ENCODE data around the gene MOCS1. TPM values are rescaled to one million over a fixed set of nuclear protein-coding genes. Genes with fewer than 3 reads are reported as not detected.

The MOCS1 gene
- total RNA-seq, 1 donor from 2014 or later: 15.6 TPM

DNA sequence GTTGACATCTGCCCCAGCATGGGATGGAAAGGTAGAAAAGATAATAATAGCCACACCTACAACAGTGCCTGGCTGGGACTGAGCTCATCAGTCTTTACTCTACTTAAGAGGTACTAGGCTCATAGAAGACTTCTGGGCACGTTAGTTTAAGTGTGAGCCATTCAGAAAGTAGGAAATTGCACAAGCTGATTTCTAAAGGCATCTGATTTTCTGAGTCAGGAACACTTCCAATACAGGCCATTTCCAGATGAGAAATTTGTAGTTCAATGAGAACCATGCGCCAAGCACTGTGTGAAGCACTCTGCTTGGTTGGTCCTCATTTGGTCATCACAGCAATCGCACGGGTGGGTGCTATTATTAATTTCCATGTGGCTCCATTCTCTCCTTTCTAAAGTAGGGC, 42.3 kb downstream of the MOCS1 start:
- DNase-seq (ENCODE audit: extremely low spot score, unreplicated experiment): no peak
- peaks cover 6% of the 10 kb centered on the region for H3K4me1 Mint-ChIP-seq (ENCODE audit: unreplicated experiment)
- H3K27me3 Mint-ChIP-seq: no peaks in the 10 kb centered on the region
- TF ChIP-seq, protein P1, sequence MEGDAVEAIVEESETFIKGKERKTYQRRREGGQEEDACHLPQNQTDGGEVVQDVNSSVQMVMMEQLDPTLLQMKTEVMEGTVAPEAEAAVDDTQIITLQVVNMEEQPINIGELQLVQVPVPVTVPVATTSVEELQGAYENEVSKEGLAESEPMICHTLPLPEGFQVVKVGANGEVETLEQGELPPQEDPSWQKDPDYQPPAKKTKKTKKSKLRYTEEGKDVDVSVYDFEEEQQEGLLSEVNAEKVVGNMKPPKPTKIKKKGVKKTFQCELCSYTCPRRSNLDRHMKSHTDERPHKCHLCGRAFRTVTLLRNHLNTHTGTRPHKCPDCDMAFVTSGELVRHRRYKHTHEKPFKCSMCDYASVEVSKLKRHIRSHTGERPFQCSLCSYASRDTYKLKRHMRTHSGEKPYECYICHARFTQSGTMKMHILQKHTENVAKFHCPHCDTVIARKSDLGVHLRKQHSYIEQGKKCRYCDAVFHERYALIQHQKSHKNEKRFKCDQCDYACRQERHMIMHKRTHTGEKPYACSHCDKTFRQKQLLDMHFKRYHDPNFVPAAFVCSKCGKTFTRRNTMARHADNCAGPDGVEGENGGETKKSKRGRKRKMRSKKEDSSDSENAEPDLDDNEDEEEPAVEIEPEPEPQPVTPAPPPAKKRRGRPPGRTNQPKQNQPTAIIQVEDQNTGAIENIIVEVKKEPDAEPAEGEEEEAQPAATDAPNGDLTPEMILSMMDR (conservative IDR thresholded peaks at IDR 0.05): no peak
- H3K4me3 Mint-ChIP-seq: no peak overlapping the region
- H3K36me3 Mint-ChIP-seq: peaks cover 2% of the 10 kb centered on the region
- H3K27ac Mint-ChIP-seq: no peak overlapping the region
- H3K9me3 Mint-ChIP-seq: no peaks in the 10 kb centered on the region

DNA sequence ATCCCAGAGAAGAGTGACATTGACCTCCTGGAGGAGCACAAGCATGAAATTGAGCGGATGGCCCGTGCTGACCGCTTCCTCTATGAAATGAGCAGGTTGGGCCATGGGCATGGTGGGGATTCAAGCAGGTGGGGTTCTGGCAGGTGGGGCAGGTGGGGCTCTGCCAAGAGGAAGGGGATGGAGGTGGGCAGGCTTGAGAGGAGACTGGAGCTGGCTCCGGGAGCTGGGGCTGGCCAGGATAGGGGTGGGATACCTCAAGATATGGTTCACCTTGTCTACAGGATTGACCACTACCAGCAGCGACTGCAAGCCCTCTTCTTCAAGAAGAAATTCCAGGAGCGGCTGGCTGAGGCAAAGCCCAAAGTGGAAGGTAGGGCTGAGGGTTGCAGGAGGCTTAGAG, 42.9 kb downstream of the MOCS1 start:
- H3K27ac Mint-ChIP-seq: no peak overlapping the region
- TF ChIP-seq, protein P1 (conservative IDR thresholded peaks at IDR 0.05): no peak
- peaks cover 6% of the 10 kb centered on the region for H3K4me1 Mint-ChIP-seq (ENCODE audit: unreplicated experiment)
- DNase-seq (ENCODE audit: extremely low spot score, unreplicated experiment): no peak
- no peaks in the 10 kb centered on the region for H3K36me3 Mint-ChIP-seq
- no peaks in the 10 kb centered on the region for H3K27me3 Mint-ChIP-seq
- no peaks in the 10 kb centered on the region for H3K9me3 Mint-ChIP-seq
- no peak overlapping the region for H3K4me3 Mint-ChIP-seq

DNA sequence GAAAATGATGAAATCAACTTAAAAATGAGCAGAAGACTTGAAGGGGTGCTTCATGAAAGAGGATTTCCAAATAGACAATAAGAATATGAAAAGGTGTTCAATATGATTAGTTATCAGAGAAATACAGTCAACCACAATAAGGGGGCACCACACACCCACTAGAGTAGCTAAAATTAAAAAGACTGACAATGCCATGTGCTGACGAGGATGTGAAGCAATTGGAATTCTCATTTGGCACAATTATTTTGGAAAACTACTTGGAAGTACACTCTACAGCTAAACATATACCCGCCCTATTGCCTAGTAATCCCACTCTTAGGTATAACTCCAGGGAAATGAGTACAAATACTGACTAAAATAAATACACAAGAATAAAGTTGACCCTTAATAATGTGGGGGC, 45.0 kb downstream of the MOCS1 start:
- Mint-ChIP-seq H3K27me3 (no peaks in the 10 kb centered on the region), H3K9me3 (no peaks in the 10 kb centered on the region), H3K27ac (no peak overlapping the region), H3K4me3 (no peak overlapping the region), H3K4me1 (ENCODE audit: unreplicated experiment) (peaks cover 6% of the 10 kb centered on the region), H3K36me3 (peaks cover under 1% of the 10 kb centered on the region)
- DNase-seq (ENCODE audit: extremely low spot score, unreplicated experiment): no peak
- TF ChIP-seq, protein P1 (conservative IDR thresholded peaks at IDR 0.05): no peak

DNA sequence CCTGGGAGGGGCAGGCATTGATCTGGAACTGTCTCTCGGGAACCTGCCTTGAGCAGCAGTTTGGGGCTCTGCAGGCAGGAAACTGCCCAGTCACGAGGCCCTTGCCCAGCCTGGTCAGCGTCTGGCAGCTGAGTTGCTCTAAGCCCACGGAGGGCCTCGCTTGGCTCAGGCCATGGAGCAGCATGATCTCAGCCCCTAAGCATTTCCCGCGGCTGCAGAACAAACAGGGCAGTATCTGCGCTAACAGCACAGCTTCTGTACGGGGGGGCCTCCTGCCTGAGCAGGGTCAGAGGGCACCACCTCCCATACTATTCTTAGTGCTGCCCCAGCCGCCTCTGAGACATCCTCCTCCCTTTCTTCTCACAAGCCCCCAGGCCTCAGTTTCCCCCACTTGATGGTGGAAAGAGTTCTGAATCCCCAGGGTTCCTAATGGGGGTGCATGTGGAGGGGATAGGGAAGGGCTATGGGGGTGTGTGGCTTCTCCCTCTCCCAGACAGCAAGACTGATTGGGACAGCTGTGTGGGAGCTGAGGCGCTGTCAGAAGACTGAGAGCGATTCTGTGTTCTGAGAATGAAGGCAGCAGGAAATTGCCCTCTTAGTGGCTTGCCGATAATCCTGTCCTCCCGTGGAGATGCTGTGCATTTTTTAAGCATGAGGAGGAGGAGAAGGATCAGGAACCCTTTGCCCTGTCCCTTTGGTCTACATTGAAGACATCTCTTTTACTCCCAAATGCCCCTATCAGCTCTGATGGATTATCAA, 46.4 kb downstream of the MOCS1 start:
- Mint-ChIP-seq H3K4me3 (no peak overlapping the region), H3K4me1 (ENCODE audit: unreplicated experiment) (peaks cover 6% of the 10 kb centered on the region), H3K36me3 (peaks cover 3% of the 10 kb centered on the region), H3K27ac (peak overlapping the region; percentile 51), H3K9me3 (no peaks in the 10 kb centered on the region), H3K27me3 (no peaks in the 10 kb centered on the region)
- DNase-seq (ENCODE audit: extremely low spot score, unreplicated experiment): no peak
- TF ChIP-seq, protein P1 (conservative IDR thresholded peaks at IDR 0.05): no peak

DNA sequence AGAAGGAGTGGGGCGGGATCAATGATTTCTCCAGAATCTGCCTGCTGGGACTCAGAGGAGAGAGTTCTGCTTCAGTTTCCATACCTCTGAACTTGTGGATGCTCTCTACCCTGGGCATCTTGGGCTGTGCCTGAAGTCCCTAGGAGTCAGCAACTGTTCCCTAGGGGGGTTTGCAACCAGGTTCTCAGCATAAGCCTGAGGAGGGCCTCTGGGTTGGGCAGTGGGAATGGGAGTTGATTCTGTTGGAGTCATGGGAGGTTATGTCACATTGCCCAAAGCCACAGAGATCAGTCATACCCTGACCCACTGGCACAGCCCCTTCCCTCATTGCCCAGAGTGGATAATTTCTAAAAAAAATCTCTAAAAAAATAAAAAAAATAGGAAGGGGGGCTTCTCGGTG, 47.4 kb downstream of the MOCS1 start:
- Mint-ChIP-seq H3K9me3 (no peaks in the 10 kb centered on the region), H3K4me3 (no peak overlapping the region), H3K4me1 (ENCODE audit: unreplicated experiment) (peaks cover 12% of the 10 kb centered on the region), H3K36me3 (peaks cover 8% of the 10 kb centered on the region), H3K27ac (no peak overlapping the region), H3K27me3 (no peaks in the 10 kb centered on the region)
- TF ChIP-seq, protein P1 (conservative IDR thresholded peaks at IDR 0.05): no peak
- DNase-seq (ENCODE audit: extremely low spot score, unreplicated experiment): no peak
